A172 (cell line): Measurements from ENCODE around the gene TNFRSF14. TPM values are rescaled to one million over a fixed set of nuclear protein-coding genes. Genes with fewer than 3 reads are reported as not detected.

Source experiments
- total RNA-seq: library from RNA; depleted of rRNA; stranded (reverse); fragments of >200 nt; shearing (Covaris generic); gene quantifications from 2 replicates; pipeline ENCODE4 v1.2.3, GENCODE V29; 2014; rRNA removed

TNFRSF14 gene
- total RNA-seq, 1 experiment from 2014 or later, result 0.05 TPM

Other genes with a start within 250 kb of the TNFRSF14 start
- 5.1 and 7.0 TPM in 2 replicates for gene MORN1, start 164.8 kb upstream of the TNFRSF14 start, total RNA-seq
- gene RER1, start 164.5 kb upstream of the TNFRSF14 start, total RNA-seq, result 57.3 and 62.5 TPM in 2 replicates
- gene PEX10, start 143.8 kb upstream of the TNFRSF14 start, total RNA-seq, result 17.0 and 24.0 TPM in 2 replicates
- gene PLCH2, start 80.1 kb upstream of the TNFRSF14 start, total RNA-seq, result 0.05 TPM in 1 of 2 replicates, not detected in the other
- 6.5 and 7.7 TPM in 2 replicates for gene PANK4, start 29.8 kb upstream of the TNFRSF14 start, total RNA-seq
- not detected in 2 replicates for gene HES5, start 26.1 kb upstream of the TNFRSF14 start, total RNA-seq
- 23.1 and 27.9 TPM in 2 replicates for gene PRXL2B, start 30.4 kb downstream of the TNFRSF14 start, total RNA-seq
- gene MMEL1, start 76.6 kb downstream of the TNFRSF14 start, total RNA-seq, result not detected in 2 replicates
- 0.07 TPM in 1 of 2 replicates, not detected in the other for gene TTC34, start 245.3 kb downstream of the TNFRSF14 start, total RNA-seq